ENCODE measurements around the gene PCDHGB2.
A peak's percentile ranks its signal among the peaks of the same experiment; 100 is the strongest.
"Not testable (repeated sequence)": the region's sequence is repeated elsewhere in the genome, so short reads cannot be mapped to it uniquely, and the experiment has no call there.

The PCDHGB2 gene

GRCh38 chr5:141359790-141360426, at the start of gene PCDHGB2:
TSS of gene PCDHGB2 (plus strand) at chr5:141359994. CDS start at chr5:141360136, 142 bp downstream.
- DNase-seq (ENCODE audit: low read depth in 2 of 2, low spot score in 1 of 2), result no peak

- DNase-seq (ENCODE audit: low read depth in 2 of 2, low spot score in 1 of 2), result no peak
Measured at GRCh38 chr5:141313711-141314110, 46.1 kb upstream of the PCDHGB2 start.

GRCh38 chr5:141316963-141317362, 42.8 kb upstream of the PCDHGB2 start:
- not testable (repeated sequence) for DNase-seq (ENCODE audit: low read depth in 2 of 2, low spot score in 1 of 2)

GRCh38 chr5:141319202-141319601, 40.6 kb upstream of the PCDHGB2 start:
- no peak for DNase-seq (ENCODE audit: low read depth in 2 of 2, low spot score in 1 of 2)

- DNase-seq (ENCODE audit: low read depth in 2 of 2, low spot score in 1 of 2), result no peak
Measured at GRCh38 chr5:141319699-141320098, 40.1 kb upstream of the PCDHGB2 start.

- DNase-seq (ENCODE audit: low read depth in 2 of 2, low spot score in 1 of 2), result peak; percentile 78 to 86
Measured at GRCh38 chr5:141320225-141321169, 39.3 kb upstream of the PCDHGB2 start, which contains the start of gene TAF7. TSS of gene TAF7 (minus strand) at chr5:141320784. CDS start at chr5:141320044, 740 bp downstream.

GRCh38 chr5:141322261-141322660, 37.5 kb upstream of the PCDHGB2 start:
- no peak for DNase-seq (ENCODE audit: low read depth in 2 of 2, low spot score in 1 of 2)

GRCh38 chr5:141326088-141326854, 33.5 kb upstream of the PCDHGB2 start:
- DNase-seq (ENCODE audit: low read depth in 2 of 2, low spot score in 1 of 2), result peak; percentile 33 to 54

- DNase-seq (ENCODE audit: low read depth in 2 of 2, low spot score in 1 of 2), result no peak
Measured at GRCh38 chr5:141328231-141328630, 31.6 kb upstream of the PCDHGB2 start.

GRCh38 chr5:141330299-141331080, 29.3 kb upstream of the PCDHGB2 start, which contains the start of gene PCDHGA1:
TSS of gene PCDHGA1 (plus strand) at chr5:141330514.
- DNase-seq (ENCODE audit: low read depth in 2 of 2, low spot score in 1 of 2), result no peak

GRCh38 chr5:141332571-141332970, 27.2 kb upstream of the PCDHGB2 start:
- not testable (repeated sequence) for DNase-seq (ENCODE audit: low read depth in 2 of 2, low spot score in 1 of 2)

GRCh38 chr5:141338538-141339306, 21.1 kb upstream of the PCDHGB2 start, which contains the start of gene PCDHGA2:
TSS of gene PCDHGA2 (plus strand) at chr5:141338760.
- DNase-seq (ENCODE audit: low read depth in 2 of 2, low spot score in 1 of 2), result no peak

- not testable (repeated sequence) for DNase-seq (ENCODE audit: low read depth in 2 of 2, low spot score in 1 of 2)
Measured at GRCh38 chr5:141340781-141341354, 18.9 kb upstream of the PCDHGB2 start.

GRCh38 chr5:141342773-141343172, 17.0 kb upstream of the PCDHGB2 start:
- no peak for DNase-seq (ENCODE audit: low read depth in 2 of 2, low spot score in 1 of 2)

- DNase-seq (ENCODE audit: low read depth in 2 of 2, low spot score in 1 of 2), result no peak
Measured at GRCh38 chr5:141343242-141343952, 16.4 kb upstream of the PCDHGB2 start, which contains the start of gene PCDHGA3. TSS of gene PCDHGA3 (plus strand) at chr5:141343829. CDS start at chr5:141344034, 205 bp downstream.

GRCh38 chr5:141343953-141344463, 15.8 kb upstream of the PCDHGB2 start:
- no peak for DNase-seq (ENCODE audit: low read depth in 2 of 2, low spot score in 1 of 2)

- DNase-seq (ENCODE audit: low read depth in 2 of 2, low spot score in 1 of 2), result no peak
Measured at GRCh38 chr5:141345327-141345726, 14.5 kb upstream of the PCDHGB2 start.

GRCh38 chr5:141346017-141346416, 13.8 kb upstream of the PCDHGB2 start:
- not testable (repeated sequence) for DNase-seq (ENCODE audit: low read depth in 2 of 2, low spot score in 1 of 2)
